Measurements from ENCODE around the gene ALK.
A peak's percentile ranks its signal among the peaks of the same experiment; 100 is the strongest.

Gene ALK

DNA sequence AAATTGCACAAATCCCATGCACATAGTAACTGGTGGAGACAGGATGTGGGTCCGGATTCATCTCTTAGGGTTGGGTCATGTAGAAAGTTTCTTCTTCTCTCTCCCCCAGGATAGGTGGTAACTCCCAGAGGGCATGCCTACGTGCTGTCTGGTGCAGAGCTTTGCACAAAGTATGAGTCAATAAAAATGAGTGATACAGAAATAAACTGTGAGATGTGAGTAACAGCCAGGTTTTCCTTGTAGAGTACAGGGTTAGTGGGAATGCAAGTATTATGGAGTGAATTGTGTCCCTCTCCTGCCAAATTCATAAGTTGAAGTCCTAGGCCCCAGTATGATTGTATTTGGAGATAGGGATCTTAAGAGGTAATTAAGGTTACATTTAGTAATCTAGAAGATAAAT lies 289.4 kb downstream of the ALK start:
- no peak for DNase-seq

DNA sequence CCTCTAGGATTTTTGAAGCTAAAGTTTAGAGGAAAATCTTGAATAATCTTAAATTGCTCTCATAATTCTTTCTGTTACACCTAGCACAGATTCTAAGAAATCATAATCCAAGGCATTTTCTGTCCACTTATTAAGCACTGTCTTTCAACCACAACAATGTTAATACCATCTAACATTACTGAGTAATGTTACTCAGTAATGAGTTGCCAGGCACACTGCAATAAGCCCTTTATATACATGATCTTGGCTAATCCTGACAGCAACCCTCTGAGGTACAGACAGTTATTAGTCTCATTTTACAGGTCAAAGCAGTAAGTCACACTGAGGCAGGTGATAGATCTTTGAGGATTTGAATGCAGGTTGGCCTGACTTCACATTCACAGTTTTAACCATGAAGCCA lies 291.9 kb downstream of the ALK start:
- no peak for DNase-seq

DNA sequence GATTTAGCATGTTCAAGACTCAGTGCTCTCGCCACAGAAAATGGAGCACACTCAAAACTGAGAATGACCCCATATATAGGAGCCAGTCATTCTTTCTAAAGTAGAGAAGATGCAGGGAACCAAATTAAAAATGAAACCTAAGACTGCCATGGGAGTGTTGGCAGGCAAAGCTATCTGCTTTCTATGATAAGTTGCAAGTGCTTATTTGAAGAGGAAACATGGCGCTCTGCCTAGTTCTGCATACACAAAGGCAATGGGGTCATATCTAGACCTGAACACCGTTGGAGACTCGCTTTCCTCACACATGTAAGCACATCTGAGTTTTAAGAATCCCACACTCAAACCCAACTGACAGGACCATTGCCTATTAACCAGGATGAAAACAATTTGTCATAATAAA lies 292.5 kb downstream of the ALK start:
- no peak for DNase-seq

DNA sequence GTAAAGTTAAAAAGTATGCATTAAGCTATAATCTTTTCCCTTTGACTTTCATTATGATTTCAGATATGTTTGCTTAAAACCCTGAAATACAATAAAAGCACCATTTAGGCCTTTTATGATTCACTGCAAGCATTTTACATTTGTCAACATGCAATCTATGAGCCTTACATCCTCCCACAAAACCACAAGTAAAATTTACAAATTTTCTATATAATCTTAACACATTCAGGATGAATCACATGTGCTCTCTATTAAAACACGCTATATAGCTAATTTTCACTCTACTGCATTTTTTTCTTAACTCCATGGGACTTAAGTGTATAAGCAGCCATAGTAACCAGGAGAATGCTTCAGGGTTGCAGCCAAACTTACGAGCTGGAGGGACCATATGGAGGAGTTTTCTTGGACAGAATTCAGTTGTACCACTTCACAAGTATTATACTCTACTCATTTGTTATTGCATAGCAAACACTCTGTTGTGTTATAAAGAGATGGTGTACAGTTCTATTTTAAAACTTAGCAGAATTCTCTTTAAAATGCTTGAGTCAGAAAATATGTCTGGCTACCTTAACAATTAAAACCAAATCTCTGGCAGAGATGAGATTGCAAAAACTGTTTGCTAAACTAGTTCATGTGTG lies 293.2 kb downstream of the ALK start:
- no peak for DNase-seq

DNA sequence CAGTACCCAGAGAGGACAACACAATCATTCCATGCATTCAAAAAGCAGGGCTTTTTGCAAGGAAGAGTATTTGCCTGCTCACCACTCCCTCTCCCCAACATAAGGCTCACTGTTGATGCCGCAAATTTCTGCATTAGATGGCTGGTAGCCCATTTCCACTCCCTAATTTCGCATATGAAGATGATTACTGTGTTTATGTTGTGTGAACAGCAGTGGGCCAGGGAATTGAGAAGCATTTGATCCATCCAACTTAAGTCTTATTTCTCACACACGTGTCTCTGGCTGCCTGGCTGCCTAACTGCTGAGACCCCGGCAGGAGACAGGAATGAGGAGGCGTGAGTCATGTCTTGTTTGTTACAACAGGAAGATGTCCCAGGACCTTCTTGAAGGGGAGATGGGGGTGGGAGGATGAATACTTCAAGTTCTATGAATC lies 294.1 kb downstream of the ALK start:
- peak; percentile 39 for DNase-seq

DNA sequence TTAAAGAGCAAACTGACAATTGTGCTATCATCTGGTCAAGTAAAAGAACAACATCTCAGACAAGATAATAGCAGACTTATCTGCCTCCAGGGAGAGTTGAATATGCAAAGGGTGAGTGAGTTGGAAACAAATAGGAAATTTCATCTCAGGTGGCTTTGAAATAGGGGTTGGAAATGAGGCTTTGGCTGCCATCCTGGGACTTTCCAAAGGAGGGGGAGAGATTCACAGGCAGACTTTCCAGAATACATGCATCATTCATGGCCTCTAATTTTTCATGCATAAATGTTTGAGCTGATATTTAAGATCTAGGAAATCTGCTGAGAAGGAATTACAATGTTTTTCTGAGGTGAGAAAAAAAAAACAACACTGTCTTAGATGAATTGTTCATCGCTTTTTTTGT lies 300.5 kb downstream of the ALK start:
- no peak for DNase-seq

DNA sequence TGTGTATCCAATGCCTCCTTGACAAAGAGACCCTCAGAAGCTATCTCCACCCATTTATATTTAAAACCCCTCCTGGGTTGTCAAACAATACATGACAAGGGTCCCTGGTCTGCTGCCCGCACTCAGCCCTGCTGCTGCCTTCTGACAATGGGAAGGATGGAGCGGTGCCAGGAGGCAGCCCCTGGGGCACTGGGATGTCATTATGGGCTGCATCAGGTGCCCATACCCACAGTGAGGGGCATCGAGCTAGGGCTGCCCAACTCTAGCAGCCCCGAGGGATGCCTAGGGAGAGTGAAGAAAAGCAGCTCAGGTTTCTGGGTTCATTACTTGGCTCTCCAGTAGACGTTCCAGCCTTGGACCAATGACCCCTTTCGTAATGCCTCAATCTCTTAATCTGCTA lies 301.7 kb downstream of the ALK start:
- DNase-seq, result no peak

DNA sequence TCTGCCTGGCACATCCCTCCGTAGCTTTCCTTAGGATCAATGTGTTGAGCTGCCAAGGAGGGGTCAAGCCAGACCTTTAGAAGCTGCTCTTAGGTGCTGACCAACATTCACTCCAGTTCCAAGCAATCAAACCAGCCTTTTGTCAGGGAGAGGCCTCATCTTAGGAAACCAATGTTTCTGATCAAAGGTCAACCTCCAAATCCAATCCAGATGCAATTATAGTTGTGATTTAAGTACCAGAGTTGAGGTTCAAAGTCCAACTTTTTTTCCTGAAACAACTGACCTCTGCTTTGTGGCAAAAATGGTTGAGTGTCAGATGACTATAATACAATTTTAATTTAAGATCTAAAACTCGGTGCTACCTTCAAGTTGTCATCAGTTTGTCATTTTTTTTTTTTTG lies 303.4 kb downstream of the ALK start:
- no peak for DNase-seq

DNA sequence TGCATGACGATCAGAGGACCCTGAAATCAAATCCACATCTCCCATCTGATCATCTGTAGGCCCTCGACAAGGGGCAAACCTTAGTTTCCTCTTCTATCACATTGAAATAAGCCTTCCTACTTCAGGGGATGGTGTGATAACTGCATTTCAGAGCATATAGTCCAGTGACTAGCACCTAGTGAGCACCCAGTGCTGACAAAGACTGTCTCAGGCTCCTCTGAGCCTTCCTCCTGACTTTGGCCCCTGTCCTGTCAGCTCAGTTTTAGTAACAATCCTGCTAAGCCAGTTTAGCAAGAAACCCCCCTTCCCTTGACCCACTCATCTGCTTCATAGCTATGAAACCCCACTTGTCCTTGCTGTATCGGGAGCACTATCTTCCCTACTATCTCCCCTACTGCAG lies 304.0 kb downstream of the ALK start:
- no peak for DNase-seq

DNA sequence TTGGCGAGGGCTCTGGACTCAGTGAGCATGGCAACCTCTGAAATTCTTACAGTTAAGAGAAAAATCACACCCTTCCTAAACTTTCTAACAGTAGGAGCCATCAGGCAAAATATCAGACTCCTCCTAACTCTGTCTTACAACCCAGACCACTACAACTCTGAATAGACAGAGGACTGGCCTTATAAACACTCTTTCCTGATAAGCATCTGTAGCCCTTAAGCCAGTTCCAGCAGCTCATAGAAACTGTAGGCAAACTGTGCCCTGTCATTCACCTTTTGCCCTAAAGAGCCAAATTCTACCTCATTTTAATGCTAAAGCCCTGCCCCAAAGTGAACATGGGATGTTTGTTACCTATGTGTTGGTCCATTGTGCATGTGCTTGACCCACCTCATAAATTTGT lies 304.8 kb downstream of the ALK start:
- DNase-seq, result no peak

DNA sequence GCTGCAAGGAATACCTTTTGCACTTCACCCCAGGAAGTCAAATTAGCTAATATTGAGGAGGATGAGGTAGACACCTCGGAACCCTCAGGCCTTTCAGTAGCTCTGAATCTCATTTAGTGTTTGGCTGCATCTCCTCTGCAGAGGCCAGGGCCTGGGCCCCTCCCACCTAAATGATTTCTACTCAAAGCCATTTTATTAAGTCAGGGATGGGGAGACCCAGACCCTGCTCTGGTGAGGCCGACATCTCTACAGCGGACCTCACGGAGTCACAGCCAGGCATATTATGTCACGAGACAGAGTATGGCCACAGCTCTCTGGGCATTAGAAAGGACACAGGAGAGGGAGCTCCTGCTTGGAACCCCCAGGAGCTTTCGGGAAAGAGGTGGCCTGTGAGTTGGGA lies 305.5 kb downstream of the ALK start:
- DNase-seq, result no peak

DNA sequence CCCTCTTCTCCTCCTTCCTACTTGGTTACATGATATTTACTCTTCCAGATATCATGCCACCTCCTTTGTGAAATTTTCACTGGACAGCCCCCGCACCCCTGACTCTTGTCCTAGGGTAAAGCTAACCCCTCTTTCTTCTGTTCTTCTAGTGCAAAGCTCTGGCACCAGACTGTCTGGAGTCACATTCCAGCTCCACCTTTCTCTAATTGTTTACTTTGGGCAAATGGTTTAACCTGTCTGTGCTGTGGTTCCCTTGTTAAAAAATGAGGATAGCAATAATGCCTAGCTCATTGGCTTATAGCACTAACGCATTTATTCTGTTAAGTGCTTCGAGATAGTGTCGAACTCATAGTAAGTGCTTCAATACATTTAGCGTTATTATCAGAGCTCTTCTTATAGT lies 306.2 kb downstream of the ALK start:
- no peak for DNase-seq

DNA sequence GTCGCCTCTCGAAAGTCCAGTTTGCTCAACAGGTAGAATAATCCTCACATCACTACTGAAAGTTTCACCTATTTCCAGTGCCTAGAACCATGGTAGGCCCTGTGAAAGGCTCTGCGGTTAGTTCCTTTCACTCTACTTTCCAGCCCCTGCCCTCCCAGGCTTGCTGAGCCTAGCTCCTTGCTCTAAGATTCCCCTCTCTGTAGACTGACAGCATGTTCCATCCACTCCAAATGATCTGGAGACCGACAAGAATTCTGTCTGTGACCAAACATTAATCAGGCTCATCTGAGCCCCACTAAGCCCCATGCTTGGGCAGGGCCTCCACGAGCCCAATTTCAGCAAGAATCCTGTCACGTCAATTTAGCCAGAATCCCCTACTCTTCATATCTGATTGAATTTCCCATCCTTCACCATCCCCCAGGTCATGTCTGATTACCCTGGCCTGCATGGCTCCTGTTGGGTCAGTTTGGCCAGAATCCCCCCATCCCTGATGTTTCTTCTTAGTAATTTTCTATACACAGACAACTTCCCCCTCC lies 307.0 kb downstream of the ALK start:
- no peak for DNase-seq

DNA sequence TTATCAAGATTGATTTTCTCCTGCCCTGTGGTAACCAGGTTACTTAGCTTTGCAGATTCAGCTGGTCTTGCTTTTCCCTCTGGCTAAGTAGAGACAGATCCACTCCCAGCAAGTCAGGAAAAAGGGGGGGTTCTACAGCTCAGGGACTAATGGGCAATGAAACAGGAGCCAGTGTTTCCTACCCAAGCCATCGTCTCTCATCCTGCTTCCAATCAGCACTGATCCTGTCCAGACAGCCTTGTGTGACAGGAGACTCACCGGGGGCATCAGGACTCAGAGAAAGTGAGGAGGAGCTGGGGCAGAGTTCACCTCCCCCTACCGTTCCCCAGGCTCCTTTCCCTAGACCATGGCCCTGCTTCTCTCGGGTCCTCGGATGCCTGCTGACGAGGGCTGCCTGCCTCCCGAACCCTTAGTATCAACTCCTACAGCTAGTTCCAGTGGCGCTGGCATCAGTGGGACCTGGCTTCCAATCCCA lies 307.6 kb downstream of the ALK start:
- DNase-seq, result no peak

DNA sequence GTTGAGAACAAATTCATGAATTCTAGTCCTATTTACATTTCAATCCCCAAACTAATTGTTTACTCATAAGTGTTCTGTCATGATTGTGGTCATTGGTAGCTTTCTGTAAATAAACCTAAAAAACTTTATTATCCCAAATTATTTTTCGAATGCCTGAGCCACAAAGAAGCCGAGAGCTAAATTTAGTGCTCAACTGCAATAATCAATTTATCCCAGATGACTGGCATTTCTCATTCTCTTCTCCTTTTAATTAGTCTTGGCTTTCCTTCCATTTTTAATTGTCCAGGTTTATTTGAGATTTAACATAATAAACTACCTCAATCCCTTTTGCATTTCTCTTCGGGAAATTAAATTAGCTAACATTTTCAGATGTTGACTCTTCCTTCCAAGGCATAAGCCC lies 308.3 kb downstream of the ALK start:
- no peak for DNase-seq

DNA sequence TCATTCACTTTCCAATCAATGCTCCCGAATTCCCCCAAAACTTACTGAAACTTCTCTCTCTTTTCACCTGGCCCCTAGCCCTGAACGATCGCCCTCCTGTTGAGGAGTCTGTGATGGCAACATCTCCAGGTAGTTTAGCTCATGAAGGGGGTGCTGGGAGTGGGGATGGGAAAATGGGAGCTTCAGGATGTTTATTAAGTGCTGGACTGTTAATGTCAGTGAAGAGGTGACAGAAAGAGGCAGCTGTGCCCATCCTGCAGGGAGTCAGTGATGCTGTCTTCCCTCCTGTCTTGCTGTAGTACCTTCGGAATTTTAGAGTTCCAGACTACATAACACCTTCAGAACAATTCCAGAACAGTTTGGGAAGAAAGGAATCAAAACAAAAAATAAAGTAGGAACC lies 308.8 kb downstream of the ALK start:
- DNase-seq, result no peak

DNA sequence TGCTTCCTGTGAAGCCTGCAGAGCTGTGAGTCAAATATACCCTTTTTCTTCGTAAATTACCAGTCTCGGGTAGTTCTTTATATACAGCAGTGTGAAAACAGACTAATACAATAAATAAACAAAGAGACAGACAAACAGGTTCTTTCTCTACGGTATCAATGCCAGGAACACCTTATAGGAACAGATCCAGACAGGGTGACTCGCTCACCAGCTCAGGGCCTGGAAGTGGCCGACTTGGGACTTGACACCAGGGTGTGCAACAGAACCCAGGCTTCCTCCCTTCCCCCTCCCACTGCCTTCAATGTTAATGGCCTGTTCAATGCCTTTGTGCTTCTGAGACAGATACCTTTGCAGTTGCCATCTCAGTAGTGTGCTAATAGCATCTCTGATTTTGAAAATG lies 309.5 kb downstream of the ALK start:
- DNase-seq, result no peak

DNA sequence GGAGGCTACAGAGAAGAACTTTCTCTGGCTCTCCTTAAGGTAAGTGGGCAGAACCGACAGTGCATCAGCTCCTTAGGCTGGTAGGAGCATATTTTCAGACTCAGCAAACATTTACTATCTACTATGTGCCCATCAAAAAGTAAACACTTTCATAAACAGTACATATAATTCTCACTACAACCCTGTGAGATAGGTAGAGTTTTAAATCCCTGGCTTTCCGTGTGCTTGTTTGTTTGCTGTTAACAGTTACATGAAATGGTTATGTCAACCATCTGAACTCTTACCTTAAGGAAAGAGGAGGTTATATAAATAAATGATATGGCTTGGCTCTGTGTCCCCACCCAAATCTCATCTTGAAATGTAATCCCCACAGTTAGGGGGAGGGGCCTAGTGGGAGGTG lies 310.1 kb downstream of the ALK start:
- DNase-seq, result no peak

DNA sequence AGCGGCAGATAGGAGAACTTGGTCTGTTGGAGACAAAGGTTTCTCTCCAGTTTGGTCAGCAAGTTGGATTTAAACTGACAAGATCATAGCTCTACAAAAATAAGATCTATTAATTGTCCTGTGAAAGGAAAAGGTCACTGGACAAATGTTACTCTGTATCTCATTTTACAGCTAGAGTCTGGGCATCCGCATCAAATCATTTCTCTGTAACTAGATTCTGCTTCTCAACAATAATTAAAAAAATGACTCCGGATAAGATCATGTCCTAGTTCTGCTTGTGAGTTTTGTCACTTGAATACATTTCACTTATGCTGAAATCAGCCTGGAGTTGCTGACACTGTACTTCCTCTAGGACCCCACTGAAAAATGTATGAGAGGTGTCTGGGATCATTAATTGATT lies 310.8 kb downstream of the ALK start:
- DNase-seq, result no peak

DNA sequence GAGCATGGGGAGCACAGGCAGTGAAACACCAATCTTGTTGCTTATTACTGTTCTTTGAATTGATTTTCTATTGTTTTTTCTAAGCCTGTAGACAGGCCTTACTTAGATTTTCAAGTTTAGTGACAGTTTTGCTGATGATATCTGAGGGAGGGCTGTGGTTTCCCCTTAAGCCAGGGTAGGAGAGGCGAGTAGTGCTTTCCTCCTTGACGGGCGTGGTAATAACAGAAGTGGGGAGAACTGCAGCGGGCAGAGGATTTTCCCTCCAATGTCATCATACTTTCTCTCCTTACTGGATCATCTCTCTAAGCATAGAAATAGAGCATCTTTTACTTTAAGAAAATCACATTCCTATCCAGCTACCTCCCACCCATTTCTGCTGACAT lies 314.4 kb downstream of the ALK start:
- no peak for DNase-seq

DNA sequence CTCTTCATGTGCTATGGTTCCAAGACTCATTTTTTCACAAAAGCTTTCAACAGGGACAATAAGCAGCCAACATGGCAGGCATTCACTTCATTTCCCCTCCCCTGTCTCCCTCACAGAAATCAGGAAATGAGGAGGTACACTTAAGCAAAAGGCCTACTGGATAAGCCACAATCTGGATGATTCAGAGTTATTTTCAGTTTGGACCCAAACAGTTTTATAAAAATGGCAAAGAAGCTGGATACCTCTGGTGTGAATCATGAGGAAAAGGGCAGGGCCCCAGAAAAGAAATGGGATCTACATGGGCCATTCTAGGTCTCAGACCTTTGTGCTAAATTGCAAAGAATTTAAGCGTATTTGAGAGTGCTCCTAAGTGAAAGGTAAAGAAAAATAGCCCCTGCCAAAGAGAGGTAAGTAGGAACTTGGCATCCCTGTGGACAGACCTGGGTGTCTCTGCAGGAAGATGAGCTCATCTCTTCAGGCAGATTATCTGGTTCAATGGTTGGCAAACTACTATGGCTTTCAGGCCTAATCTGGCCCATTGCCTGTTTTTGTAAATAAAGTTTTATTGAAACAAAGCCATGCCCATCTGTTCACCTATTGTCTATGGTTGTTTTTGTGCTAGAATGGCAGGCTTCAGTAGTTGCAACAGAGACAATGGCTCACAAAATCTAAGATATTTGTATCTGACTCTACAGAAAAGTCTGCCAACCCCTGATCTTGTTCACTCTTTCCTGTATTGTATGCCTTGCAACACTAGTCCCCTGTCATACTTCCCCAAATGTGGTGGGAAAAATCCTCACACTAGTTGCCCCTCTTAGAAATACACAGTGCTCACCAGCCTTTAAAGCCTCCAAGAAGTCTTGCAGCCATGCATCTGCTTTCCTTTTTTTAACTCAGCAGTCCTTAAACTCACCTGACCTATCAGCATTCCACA lies 315.0 kb downstream of the ALK start:
- DNase-seq, result no peak

DNA sequence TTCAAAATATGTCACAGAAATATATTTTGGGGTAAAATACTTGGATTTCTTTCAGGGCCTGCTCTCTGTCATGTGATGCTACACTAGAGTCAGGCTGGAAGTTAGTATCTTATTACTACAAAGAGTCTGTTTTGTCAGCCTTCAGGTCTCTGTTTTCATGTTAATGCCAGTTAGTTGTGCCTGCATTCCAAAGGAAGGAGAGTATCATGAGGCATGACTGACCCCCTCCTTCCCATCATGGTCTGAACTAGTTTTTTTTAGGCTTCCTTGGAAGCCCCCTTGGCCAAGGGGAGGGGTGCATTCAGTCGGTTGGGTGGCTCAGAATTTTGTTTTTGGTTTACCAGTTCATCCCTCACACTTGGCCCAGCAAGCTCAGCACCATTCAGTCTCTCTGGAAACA lies 318.0 kb downstream of the ALK start:
- DNase-seq, result no peak

DNA sequence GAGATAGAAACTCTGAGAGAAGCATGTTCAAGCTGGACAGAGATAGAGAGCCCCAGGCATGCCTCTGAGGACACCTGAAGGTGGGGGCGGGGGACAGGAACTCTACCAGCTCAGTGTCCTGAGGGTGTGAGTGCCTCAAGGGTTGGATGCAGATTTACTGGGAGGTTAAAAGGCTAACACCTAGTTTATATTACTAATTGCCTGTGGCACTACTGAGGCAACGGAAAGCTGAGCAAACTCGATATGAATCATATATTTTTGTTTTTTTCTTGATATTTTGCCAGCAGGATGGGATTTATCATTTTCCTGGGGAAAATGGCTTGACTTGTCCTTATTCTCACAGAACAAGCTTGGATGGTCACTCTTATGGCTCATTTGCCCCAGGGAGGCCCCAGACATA lies 319.5 kb downstream of the ALK start:
- DNase-seq, result no peak

DNA sequence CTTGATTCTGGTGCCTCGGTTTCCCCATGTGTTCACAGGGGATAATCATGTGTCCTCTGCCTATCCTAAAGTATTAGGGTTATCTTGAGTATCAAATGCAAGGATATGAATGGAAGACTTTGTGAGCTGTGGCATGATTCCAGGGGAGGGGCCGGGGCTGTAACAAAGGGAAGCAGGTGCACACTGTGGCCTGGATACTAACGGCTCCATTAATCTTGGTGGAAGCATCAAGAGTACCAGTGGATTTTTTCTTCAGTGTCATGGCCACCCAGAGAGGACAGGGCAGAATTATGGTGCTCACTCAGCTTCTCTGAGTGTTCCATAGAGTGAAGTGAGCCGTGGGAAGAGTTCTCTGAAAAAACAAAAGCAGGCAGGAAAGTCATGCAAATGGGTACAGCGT lies 320.1 kb downstream of the ALK start:
- DNase-seq, result no peak
